A673 (cell line): ENCODE results near the gene IDUA. TPM values are rescaled to one million over a fixed set of nuclear protein-coding genes. Genes with fewer than 3 reads are reported as not detected.

Source experiments
- BruUV-seq: library from RNA; stranded (reverse); fragments of 400-500 nt; replicated peaks from 2 replicates; lab custom pipeline; 2021; lab: Mats Ljungman, UMichigan
- CTCF ChIA-PET: fragments of 300-600 bp; sonication (Branson Sonifier 250); formaldehyde crosslinking; loops from one replicate; lab custom pipeline; 2022; ENCODE audit warnings: antibody characterized with exemption; lab: Charles Lee
- POLR2A ChIA-PET: fragments of 300-600 bp; sonication (Branson Sonifier 250); formaldehyde crosslinking; loops from one replicate; lab custom pipeline; 2022; ENCODE audit warnings: antibody characterized with exemption; ENCODE audit not compliant: low non-redundant PET; lab: Charles Lee
- DNase-seq: peaks from one replicate; pipeline ENCODE4 v3.0.0-alpha.2; 2015; ENCODE audit warnings: low spot score
- H3K27ac ChIP-seq: fragments of 200-600 bp; sonication (generic); 2 replicates; pipeline ENCODE4 v1.5.1; 2016; ENCODE audit warnings: mixed run types, low read depth, mild to moderate bottlenecking, mixed read lengths, antibody characterized with exemption, low read length; ENCODE audit not compliant: poor library complexity, severe bottlenecking
- H3K27me3 ChIP-seq: fragments of 200-600 bp; sonication (generic); replicated peaks from 2 replicates; pipeline ENCODE4 v1.6.1; 2017; ENCODE audit warnings: mixed run types, low read depth, mild to moderate bottlenecking, mixed read lengths, antibody characterized with exemption, low read length; ENCODE audit not compliant: insufficient read depth, poor library complexity
- H3K36me3 ChIP-seq: fragments of 200-600 bp; sonication (generic); 2 replicates; pipeline ENCODE4 v1.6.1; 2016; ENCODE audit warnings: mixed run types, mild to moderate bottlenecking, mixed read lengths, antibody characterized with exemption, low read length; ENCODE audit not compliant: insufficient read depth, poor library complexity, severe bottlenecking
- H3K4me1 ChIP-seq: fragments of 200-600 bp; sonication (generic); 2 replicates; pipeline ENCODE4 v1.6.1; 2017; ENCODE audit warnings: mixed run types, mild to moderate bottlenecking, mixed read lengths, antibody characterized with exemption, low read length; ENCODE audit not compliant: insufficient read depth, poor library complexity, severe bottlenecking
- H3K4me3 ChIP-seq: fragments of 200-600 bp; sonication (generic); 2 replicates; pipeline ENCODE4 v1.5.1; 2016; ENCODE audit warnings: low read depth, mixed run types, mild to moderate bottlenecking, mixed read lengths, low read length; ENCODE audit not compliant: poor library complexity, severe bottlenecking
- H3K9me3 ChIP-seq: fragments of 200-600 bp; sonication (generic); 2 replicates; pipeline ENCODE4 v1.6.1; 2016; ENCODE audit warnings: mixed run types, low read depth, mild to moderate bottlenecking, mixed read lengths, antibody characterized with exemption, low read length; ENCODE audit not compliant: poor library complexity, severe bottlenecking
- CTCF ChIP-seq: fragments of 300-800, 200-600 bp; sonication (generic); conservative IDR thresholded peaks from 2 replicates; pipeline ENCODE4 v1.5.1; 2017; ENCODE audit warnings: low read depth, mild to moderate bottlenecking, antibody characterized with exemption, low read length, moderate library complexity, mixed read lengths
- EZH2 ChIP-seq: fragments of 200-600 bp; sonication (generic); IDR thresholded peaks from 2 replicates; pipeline ENCODE4 v1.6.1; 2017; ENCODE audit warnings: borderline replicate concordance, low read depth, mild to moderate bottlenecking, mixed read lengths, antibody characterized with exemption, low read length; ENCODE audit not compliant: poor library complexity, severe bottlenecking
- intact Hi-C: fragments of 100-400 bp; cut with micrococcal nuclease; formaldehyde crosslinking; loops from one replicate; pipeline ENCODE4 v1.10.0; 2022; ENCODE audit not compliant: unreplicated experiment
- total RNA-seq: library from RNA; stranded (reverse); gene quantifications from 2 replicates; pipeline ENCODE4 v1.2.3, GENCODE V29; 2021

IDUA gene
- total RNA-seq, 1 experiment from 2014 or later = 12.3 TPM

DNA sequence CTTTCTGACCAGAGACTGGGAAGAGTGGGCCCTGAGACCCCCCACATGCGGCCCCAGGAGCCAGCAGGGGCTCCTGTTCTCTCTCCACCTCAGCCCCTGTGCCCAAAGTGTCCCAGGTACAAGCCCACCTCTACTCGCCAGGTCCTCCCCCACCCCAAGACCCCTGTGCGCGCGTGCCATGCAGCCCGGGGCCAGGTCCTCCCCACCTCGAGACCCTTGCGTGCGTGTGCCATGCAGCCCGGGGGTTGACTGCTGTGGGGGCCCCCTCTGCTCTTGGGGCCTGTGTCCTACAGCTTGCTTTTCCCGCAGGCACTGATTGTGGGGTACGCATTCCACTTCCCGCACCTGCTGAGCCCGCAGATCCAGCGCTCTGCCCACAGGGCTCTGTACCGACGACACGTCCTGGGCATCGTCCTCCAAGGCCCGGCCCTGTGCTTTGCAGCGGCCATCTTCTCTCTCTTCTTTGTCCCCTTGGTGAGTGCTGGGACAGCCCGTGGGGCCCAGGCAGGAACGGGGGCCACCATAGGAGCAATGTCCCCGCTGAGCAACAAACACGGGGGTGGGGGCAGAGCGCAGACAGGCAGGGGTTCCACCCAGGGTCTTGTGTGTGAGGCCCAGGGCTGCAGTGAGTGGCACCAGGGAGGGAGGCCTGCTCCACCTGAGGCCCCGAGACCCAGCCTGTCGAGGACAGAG, 33.8 kb upstream of the IDUA start:
- Histone ChIP-seq H3K4me3 (no peak overlapping the region), H3K27me3 (no peaks in the 10 kb centered on the region), H3K27ac (no peak overlapping the region), H3K36me3 (no peaks in the 10 kb centered on the region), H3K4me1 (no peaks in the 10 kb centered on the region), H3K9me3 (no peaks in the 10 kb centered on the region)
- intact Hi-C loops = no loop called here
- POLR2A ChIA-PET = no interaction called here
- BruUV-seq = no TSS peak
- no peak for DNase-seq
- CTCF ChIA-PET = no interaction called here
- TF ChIP-seq EZH2 (no peak), CTCF (no peak)

GRCh38 chr4:953574-953915, 33.3 kb upstream of the IDUA start:
- DNase-seq = no peak
- TF ChIP-seq CTCF (no peak), EZH2 (no peak)
- Histone ChIP-seq H3K4me3 (no peak overlapping the region), H3K4me1 (no peaks in the 10 kb centered on the region), H3K27ac (no peak overlapping the region), H3K9me3 (no peaks in the 10 kb centered on the region), H3K27me3 (no peaks in the 10 kb centered on the region), H3K36me3 (no peaks in the 10 kb centered on the region)
- no TSS peak for BruUV-seq
- ChIA-PET CTCF (no interaction called here), POLR2A (no interaction called here)
- intact Hi-C loops = no loop called here

DNA sequence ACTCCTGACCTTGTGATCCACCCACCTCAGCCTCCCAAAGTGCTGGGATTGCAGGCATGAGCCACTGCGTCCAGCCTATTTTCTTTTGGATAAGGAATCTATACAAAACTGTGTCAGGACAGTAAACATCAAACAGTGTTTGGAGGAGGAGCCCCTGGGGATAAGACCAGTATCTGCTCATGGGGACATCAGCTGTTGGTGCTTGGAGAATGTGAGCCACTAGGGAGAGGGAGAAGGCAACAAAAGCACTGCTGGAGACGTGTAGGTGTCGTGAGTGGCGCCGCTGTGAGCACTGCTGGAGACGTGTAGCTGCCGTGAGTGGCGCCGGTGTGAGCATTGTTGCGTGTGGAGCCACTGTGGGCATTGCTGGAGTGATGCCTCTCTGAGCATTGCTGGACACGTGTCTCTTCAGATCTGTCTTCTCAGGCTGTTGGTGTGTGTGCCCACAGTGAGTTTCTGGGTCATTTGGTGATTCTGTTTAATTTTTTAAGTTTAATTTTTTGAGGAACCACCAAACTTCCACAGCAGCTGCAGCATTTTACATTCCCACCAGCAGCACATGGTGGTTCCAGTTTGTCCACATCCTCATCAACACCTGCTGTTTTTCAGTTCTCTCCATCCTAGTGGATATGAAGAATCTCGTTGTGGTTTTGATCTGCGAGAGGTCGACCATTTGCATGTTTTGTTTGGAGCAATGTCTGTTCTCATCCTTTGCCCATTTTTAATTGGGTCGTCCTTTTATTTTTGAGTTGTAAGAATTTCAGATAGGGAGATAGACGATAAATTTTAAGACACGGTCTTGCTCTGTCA, 32.4 kb upstream of the IDUA start:
- TF ChIP-seq EZH2 = no peak
- TF ChIP-seq CTCF = no peak
- no peak overlapping the region for H3K27ac ChIP-seq
- POLR2A ChIA-PET = interaction anchor here (0.6 kb wide), 1 partner anchor 16 kb away, joined by 4 read pairs; no protein-coding TSS in a partner anchor
- H3K4me3 ChIP-seq = no peak overlapping the region
- H3K36me3 ChIP-seq = no peaks in the 10 kb centered on the region
- no peak for DNase-seq
- no peaks in the 10 kb centered on the region for H3K27me3 ChIP-seq
- no TSS peak for BruUV-seq
- CTCF ChIA-PET = no interaction called here
- intact Hi-C loops = no loop called here
- H3K9me3 ChIP-seq = no peaks in the 10 kb centered on the region
- H3K4me1 ChIP-seq = no peaks in the 10 kb centered on the region
